Natural killer cell (primary cell): ENCODE results near the gene OR1L8. TPM values are rescaled to one million over a fixed set of nuclear protein-coding genes. Genes with fewer than 3 reads are reported as not detected.
"Not testable (repeated sequence)": the region's sequence is repeated elsewhere in the genome, so short reads cannot be mapped to it uniquely, and the experiment has no call there.

Experiments
- ATAC-seq, 3 donors: fragments of 150-1000 bp in 2 of 3; fragments of 200-7000 bp in 1 of 3; cut with Tn5 transposase; 1 replicate in 1 of 3; 2 replicates in 2 of 3; pipeline ENCODE4 v1.10.0; 2021; ENCODE audit warnings: mild to moderate bottlenecking in 2 of 3, moderate library complexity in 2 of 3
- DNase-seq, 2 donors: peaks; one replicate each; pipeline versions ENCODE4 v3.0.0 to v3.0.0-alpha.2; 2013 to 2021; ENCODE audit warnings: mixed read lengths in 1 of 2
- H3K27ac ChIP-seq: one replicate; pipeline ENCODE4 v1.5.1; 2013; ENCODE audit warnings: mild to moderate bottlenecking, low read length
- H3K27me3 ChIP-seq: one replicate; pipeline ENCODE4 v1.6.1; 2013; ENCODE audit warnings: low read length; ENCODE audit not compliant: control insufficient read depth, insufficient read depth
- H3K36me3 ChIP-seq: one replicate; pipeline ENCODE4 v1.6.1; 2013; ENCODE audit warnings: low read length; ENCODE audit not compliant: control insufficient read depth, insufficient read depth
- H3K4me1 ChIP-seq: one replicate; pipeline ENCODE4 v1.6.1; 2013; ENCODE audit warnings: low read length; ENCODE audit not compliant: control insufficient read depth, insufficient read depth
- H3K4me3 ChIP-seq: one replicate; pipeline ENCODE4 v1.5.1; 2013; ENCODE audit warnings: low read length
- H3K9me3 ChIP-seq: one replicate; pipeline ENCODE4 v1.6.1; 2013; ENCODE audit warnings: low read length; ENCODE audit not compliant: control insufficient read depth, insufficient read depth
- H3K27ac Mint-ChIP-seq, 2 donors: one replicate each; pipeline ENCODE4 v1.8.0; 2022; ENCODE audit warnings: mild to moderate bottlenecking in 2 of 2, mixed read lengths in 2 of 2, moderate library complexity in 1 of 2
- H3K27me3 Mint-ChIP-seq, 2 donors: one replicate each; pipeline ENCODE4 v1.8.0; 2022; ENCODE audit warnings: low read depth in 2 of 2, mixed read lengths in 2 of 2
- H3K36me3 Mint-ChIP-seq: one replicate; pipeline ENCODE4 v1.8.0; 2022; ENCODE audit warnings: mixed read lengths
- H3K4me1 Mint-ChIP-seq, 2 donors: one replicate each; pipeline ENCODE4 v1.8.0; 2022; ENCODE audit warnings: mixed read lengths in 2 of 2
- H3K4me3 Mint-ChIP-seq: one replicate; pipeline ENCODE4 v1.8.0; 2022; ENCODE audit warnings: mild to moderate bottlenecking, moderate library complexity, mixed read lengths
- H3K9me3 Mint-ChIP-seq, 2 donors: one replicate each; pipeline ENCODE4 v1.8.0; 2022; ENCODE audit warnings: mixed read lengths in 2 of 2
- CTCF ChIP-seq: fragments of 200-600 bp; IDR thresholded peaks from one replicate; pipeline ENCODE4 v1.8.0; 2022; ENCODE audit warnings: antibody characterized with exemption
- WGBS: methylation state at CpG from one replicate; pipeline ENCODE4 v1.1.7; 2013; ENCODE audit warnings: missing lambda C conversion rate; ENCODE audit not compliant: insufficient coverage; 5-methylcytosine and 5-hydroxymethylcytosine counted together
- intact Hi-C: fragments of 100-400 bp; cut with micrococcal nuclease; formaldehyde crosslinking; loops from one replicate; pipeline ENCODE4 v1.14.2; 2022
- total RNA-seq, 4 donors: library from RNA; stranded (reverse); fragments of 120-200 nt in 1 of 4; gene quantifications; one replicate each; pipeline versions ENCODE4 v1.2.3 to v1.2.4, GENCODE V29; 2013 to 2022

Gene OR1L8
- total RNA-seq, 3 donors from 2014 or later (not counting 1 experiment from before 2014, with no cell fraction given) = 0.40 TPM; not detected in 2

- no peak for DNase-seq
- Histone ChIP-seq H3K9me3 (no peaks in the 10 kb centered on the region), H3K27ac (no peak overlapping the region), H3K4me3 (no peak overlapping the region), H3K4me1 (no peaks in the 10 kb centered on the region), H3K27me3 (no peaks in the 10 kb centered on the region), H3K36me3 (no peaks in the 10 kb centered on the region)
- Mint-ChIP-seq H3K36me3 (no peaks in the 10 kb centered on the region), H3K9me3 (no peaks in the 10 kb centered on the region), H3K4me1 (no peaks in the 10 kb centered on the region), H3K27me3 (peaks cover 2 to 12% of the 10 kb centered on the region in 2 donors), H3K27ac (no peak overlapping the region), H3K4me3 (no peak overlapping the region)
- intact Hi-C loops = no loop called here
- no peak for ATAC-seq
- no peak for TF ChIP-seq CTCF
- WGBS = 86% methylated on average over 1 of the region's 1 CpG
Observed at GRCh38 chr9:122536134-122536533, 47.0 kb downstream of the OR1L8 start.

GRCh38 chr9:122531157-122531556 is 52.0 kb downstream of the OR1L8 start:
- H3K4me3 Mint-ChIP-seq, intact Hi-C loops, ATAC-seq: not testable (repeated sequence)

GRCh38 chr9:122527193-122527592 is 56.0 kb downstream of the OR1L8 start, which contains the start of gene OR1N1:
Gene OR1N1 (minus strand): TSS chr9:122527293. CDS start chr9:122527293, 0 bp downstream.
- Mint-ChIP-seq H3K27ac (no peak within 1 kb of the TSS), H3K27me3 (peaks cover 12 to 34% of the 10 kb centered on the region in 2 donors), H3K9me3 (no peaks in the 10 kb centered on the region), H3K4me1 (no peaks in the 10 kb centered on the region), H3K4me3 (no peak within 1 kb of the TSS), H3K36me3 (no peaks in the 10 kb centered on the region)
- no peaks in the 10 kb centered on the region for H3K4me1 ChIP-seq
- no peaks in the 10 kb centered on the region for H3K9me3 ChIP-seq
- ATAC-seq (no peak), DNase-seq (no peak)
- TF ChIP-seq CTCF = no peak
- H3K27me3 ChIP-seq = no peaks in the 10 kb centered on the region
- H3K4me3 ChIP-seq = no peak within 1 kb of the TSS
- intact Hi-C loops = no loop called here
- H3K36me3 ChIP-seq = no peaks in the 10 kb centered on the region
- H3K27ac ChIP-seq = no peak within 1 kb of the TSS
- WGBS = 92% methylated on average over 3 of the region's 3 CpGs

More at GRCh38 chr9:122531157-122531556, 52.0 kb downstream of the OR1L8 start:
- H3K27me3 ChIP-seq, H3K27ac ChIP-seq, H3K27ac Mint-ChIP-seq, H3K9me3 ChIP-seq, H3K36me3 ChIP-seq, H3K9me3 Mint-ChIP-seq, H3K36me3 Mint-ChIP-seq, DNase-seq, H3K4me3 ChIP-seq, H3K4me1 ChIP-seq, H3K4me1 Mint-ChIP-seq: not testable (repeated sequence)
- H3K27me3 Mint-ChIP-seq = peaks cover 7 to 14% of the 10 kb centered on the region in 2 donors
- 86% methylated on average over 4 of the region's 4 CpGs for whole genome bisulfite sequencing

GRCh38 chr9:122526602-122527001 is 56.6 kb downstream of the OR1L8 start:
- H3K36me3 ChIP-seq = no peaks in the 10 kb centered on the region
- Mint-ChIP-seq H3K4me3 (no peak overlapping the region), H3K4me1 (no peaks in the 10 kb centered on the region), H3K27me3 (peaks cover 12 to 40% of the 10 kb centered on the region in 2 donors), H3K36me3 (no peaks in the 10 kb centered on the region), H3K9me3 (no peaks in the 10 kb centered on the region), H3K27ac (no peak overlapping the region)
- no peak for TF ChIP-seq CTCF
- H3K27ac ChIP-seq = no peak overlapping the region
- intact Hi-C loops = no loop called here
- no peak overlapping the region for H3K4me3 ChIP-seq
- 87% methylated on average over 10 of the region's 10 CpGs for WGBS
- H3K9me3 ChIP-seq = no peaks in the 10 kb centered on the region
- H3K27me3 ChIP-seq = no peaks in the 10 kb centered on the region
- ATAC-seq = no peak
- H3K4me1 ChIP-seq = no peaks in the 10 kb centered on the region
- no peak for DNase-seq
